ENCODE measurements around the gene AP4B1. TPM values are rescaled to one million over a fixed set of nuclear protein-coding genes. Genes with fewer than 3 reads are reported as not detected.
A peak's percentile ranks its signal among the peaks of the same experiment; 100 is the strongest.

The AP4B1 gene
- total RNA-seq, 1 donor from 2014 or later, result 31.1 TPM

DNA sequence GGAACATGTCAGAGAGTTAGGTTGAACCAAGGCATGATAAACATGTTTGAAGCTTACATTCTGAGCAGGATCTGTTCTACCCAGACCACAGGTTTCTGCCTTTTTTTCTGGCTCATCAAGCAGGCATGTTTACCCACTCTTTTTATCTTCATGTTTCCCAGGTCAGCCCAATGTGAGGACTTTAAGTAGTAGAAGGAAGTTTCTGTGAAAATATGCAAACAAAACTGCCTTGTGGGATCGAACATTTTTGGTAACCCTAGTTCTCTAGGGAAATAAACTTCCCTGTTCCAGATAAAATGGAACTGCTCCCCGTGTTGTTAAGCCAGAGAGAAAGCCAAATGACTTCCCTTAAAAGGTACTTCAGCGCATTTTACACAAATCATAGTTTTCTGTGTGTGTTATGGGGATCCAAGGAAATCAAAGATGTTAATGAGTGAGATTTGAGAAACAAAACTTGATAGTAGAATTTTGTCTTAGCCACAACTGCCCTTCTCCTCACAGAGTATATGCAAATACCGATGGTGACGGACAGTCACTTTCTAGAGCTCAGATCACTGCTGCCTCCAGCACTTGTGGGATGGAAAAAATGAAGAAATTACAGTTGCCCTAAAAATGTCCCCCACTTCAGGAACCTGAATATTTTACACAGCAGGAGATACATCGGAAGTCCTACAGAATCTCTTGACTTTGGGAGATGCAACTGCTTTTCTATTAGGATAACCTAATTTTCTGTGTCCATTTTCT is 23.8 kb upstream of the AP4B1 start:
- H3K4me3 Mint-ChIP-seq (ENCODE audit: unreplicated experiment), result peak overlapping the region; percentile 92
- TF ChIP-seq, protein P1, sequence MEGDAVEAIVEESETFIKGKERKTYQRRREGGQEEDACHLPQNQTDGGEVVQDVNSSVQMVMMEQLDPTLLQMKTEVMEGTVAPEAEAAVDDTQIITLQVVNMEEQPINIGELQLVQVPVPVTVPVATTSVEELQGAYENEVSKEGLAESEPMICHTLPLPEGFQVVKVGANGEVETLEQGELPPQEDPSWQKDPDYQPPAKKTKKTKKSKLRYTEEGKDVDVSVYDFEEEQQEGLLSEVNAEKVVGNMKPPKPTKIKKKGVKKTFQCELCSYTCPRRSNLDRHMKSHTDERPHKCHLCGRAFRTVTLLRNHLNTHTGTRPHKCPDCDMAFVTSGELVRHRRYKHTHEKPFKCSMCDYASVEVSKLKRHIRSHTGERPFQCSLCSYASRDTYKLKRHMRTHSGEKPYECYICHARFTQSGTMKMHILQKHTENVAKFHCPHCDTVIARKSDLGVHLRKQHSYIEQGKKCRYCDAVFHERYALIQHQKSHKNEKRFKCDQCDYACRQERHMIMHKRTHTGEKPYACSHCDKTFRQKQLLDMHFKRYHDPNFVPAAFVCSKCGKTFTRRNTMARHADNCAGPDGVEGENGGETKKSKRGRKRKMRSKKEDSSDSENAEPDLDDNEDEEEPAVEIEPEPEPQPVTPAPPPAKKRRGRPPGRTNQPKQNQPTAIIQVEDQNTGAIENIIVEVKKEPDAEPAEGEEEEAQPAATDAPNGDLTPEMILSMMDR (IDR thresholded peaks at IDR 0.05; ENCODE audit: partially characterized antibody, unreplicated experiment), result no peak
- peak overlapping the region; percentile 94 for H3K27ac Mint-ChIP-seq (ENCODE audit: unreplicated experiment)
- no peak for DNase-seq
- peaks cover 14% of the 10 kb centered on the region for H3K27me3 Mint-ChIP-seq (ENCODE audit: unreplicated experiment)
- H3K4me1 Mint-ChIP-seq (ENCODE audit: low read depth, unreplicated experiment), result peaks cover 16% of the 10 kb centered on the region
- peaks cover 6% of the 10 kb centered on the region for H3K9me3 Mint-ChIP-seq (ENCODE audit: unreplicated experiment)
- H3K36me3 Mint-ChIP-seq (ENCODE audit: unreplicated experiment), result no peaks in the 10 kb centered on the region

DNA sequence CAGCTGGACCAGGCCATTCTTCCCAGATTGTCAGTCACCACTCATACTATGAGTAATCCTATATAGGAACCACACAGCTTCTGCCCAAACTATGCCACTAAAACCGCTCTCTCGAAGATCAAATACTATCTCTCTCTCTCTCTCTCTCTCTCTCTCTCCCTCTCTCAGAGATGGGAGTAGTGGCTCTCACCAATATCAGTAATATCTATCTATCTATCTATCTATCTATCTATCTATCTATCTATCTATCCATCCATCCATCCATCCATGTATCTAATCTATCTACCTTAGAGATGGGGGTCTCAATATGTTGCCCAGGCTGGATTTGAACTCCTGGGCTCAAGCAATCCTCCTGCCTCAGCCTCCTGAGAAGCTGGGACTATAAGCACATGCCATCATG is 19.9 kb upstream of the AP4B1 start:
- no peak overlapping the region for H3K27ac Mint-ChIP-seq (ENCODE audit: unreplicated experiment)
- no peak for DNase-seq
- peaks cover 12% of the 10 kb centered on the region for H3K27me3 Mint-ChIP-seq (ENCODE audit: unreplicated experiment)
- H3K36me3 Mint-ChIP-seq (ENCODE audit: unreplicated experiment), result no peaks in the 10 kb centered on the region
- H3K9me3 Mint-ChIP-seq (ENCODE audit: unreplicated experiment), result no peaks in the 10 kb centered on the region
- TF ChIP-seq, protein P1 (IDR thresholded peaks at IDR 0.05; ENCODE audit: partially characterized antibody, unreplicated experiment), result no peak
- H3K4me3 Mint-ChIP-seq (ENCODE audit: unreplicated experiment), result no peak overlapping the region
- peaks cover 2% of the 10 kb centered on the region for H3K4me1 Mint-ChIP-seq (ENCODE audit: low read depth, unreplicated experiment)

DNA sequence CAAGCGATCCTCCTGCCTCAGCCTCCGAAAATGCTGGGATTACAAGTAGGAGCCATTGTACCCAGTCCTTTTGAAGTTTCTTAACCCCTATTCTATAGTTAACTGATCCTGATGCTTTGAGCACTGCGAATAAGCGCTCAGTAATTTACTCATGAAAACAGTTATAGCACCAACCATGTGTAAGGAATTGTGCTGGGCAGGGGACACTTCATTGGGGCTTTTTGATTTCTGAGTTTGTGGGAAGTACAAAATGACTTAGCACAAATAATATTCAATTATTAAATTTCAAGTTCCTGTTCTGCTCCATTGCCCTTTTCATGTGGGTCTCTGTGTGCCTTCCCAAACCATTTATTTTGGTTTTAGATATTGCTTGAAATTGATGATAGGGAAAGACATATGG is 18.4 kb upstream of the AP4B1 start:
- Mint-ChIP-seq H3K36me3 (ENCODE audit: unreplicated experiment) (no peaks in the 10 kb centered on the region), H3K9me3 (ENCODE audit: unreplicated experiment) (no peaks in the 10 kb centered on the region), H3K27me3 (ENCODE audit: unreplicated experiment) (peaks cover 13% of the 10 kb centered on the region), H3K27ac (ENCODE audit: unreplicated experiment) (no peak overlapping the region), H3K4me1 (ENCODE audit: low read depth, unreplicated experiment) (no peaks in the 10 kb centered on the region), H3K4me3 (ENCODE audit: unreplicated experiment) (no peak overlapping the region)
- TF ChIP-seq, protein P1 (IDR thresholded peaks at IDR 0.05; ENCODE audit: partially characterized antibody, unreplicated experiment), result no peak
- no peak for DNase-seq

DNA sequence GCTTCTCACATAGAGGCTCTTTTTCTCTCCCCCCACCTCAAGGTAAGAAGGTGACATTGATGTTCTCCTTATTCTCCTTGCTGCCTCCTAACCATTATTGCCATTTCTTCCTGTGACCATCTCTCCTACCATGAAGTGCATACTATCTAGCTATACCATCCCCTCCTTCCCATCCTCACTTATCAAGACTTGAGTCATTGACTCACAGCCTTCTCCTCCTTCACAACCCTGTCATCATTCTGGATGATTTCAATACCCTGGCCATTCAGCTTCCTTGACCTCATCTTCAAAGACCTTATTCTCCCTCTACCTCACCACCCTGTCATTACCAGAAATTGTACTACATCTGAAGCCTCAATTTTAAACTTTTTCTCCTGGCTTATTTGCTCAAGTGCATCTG is 13.6 kb upstream of the AP4B1 start:
- peaks cover under 1% of the 10 kb centered on the region for H3K4me1 Mint-ChIP-seq (ENCODE audit: low read depth, unreplicated experiment)
- no peak overlapping the region for H3K4me3 Mint-ChIP-seq (ENCODE audit: unreplicated experiment)
- no peaks in the 10 kb centered on the region for H3K9me3 Mint-ChIP-seq (ENCODE audit: unreplicated experiment)
- no peak overlapping the region for H3K27ac Mint-ChIP-seq (ENCODE audit: unreplicated experiment)
- TF ChIP-seq, protein P1 (IDR thresholded peaks at IDR 0.05; ENCODE audit: partially characterized antibody, unreplicated experiment), result no peak
- H3K36me3 Mint-ChIP-seq (ENCODE audit: unreplicated experiment), result no peaks in the 10 kb centered on the region
- DNase-seq, result no peak
- peaks cover 4% of the 10 kb centered on the region for H3K27me3 Mint-ChIP-seq (ENCODE audit: unreplicated experiment)

DNA sequence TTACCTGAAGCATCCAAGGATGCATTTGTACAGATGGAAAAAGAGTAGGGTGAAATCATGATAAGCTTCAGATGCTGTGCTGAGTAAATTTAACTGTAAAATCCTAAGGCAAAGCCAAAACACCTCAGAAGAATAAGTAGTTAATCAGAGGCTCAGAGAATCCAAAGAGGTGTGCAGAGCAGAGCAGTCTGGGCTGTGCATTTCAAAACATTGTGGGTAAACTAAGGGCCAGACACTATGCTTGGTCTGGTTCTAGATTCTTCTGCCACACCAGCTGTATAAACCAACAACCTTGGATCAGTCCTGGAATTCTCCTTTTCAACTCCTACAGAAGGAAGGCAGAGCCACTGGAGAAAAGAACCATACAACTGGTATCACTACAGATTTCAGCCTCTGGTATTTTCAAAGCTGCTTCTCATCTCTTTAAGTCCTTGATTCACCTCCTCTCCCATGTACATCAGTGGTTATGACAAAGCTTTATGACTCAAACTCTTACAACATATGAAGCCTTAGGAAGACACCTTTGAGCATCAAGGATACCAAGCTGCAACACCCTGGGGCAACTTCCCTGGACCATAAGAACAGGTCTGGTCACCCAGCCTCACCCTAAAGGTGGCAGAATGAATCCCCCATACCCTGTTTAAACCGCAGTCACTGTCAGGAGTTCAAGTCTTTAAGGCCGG is 12.9 kb upstream of the AP4B1 start:
- Mint-ChIP-seq H3K4me1 (ENCODE audit: low read depth, unreplicated experiment) (peaks cover 8% of the 10 kb centered on the region), H3K4me3 (ENCODE audit: unreplicated experiment) (no peak overlapping the region), H3K9me3 (ENCODE audit: unreplicated experiment) (no peaks in the 10 kb centered on the region), H3K36me3 (ENCODE audit: unreplicated experiment) (no peaks in the 10 kb centered on the region), H3K27me3 (ENCODE audit: unreplicated experiment) (peaks cover 3% of the 10 kb centered on the region), H3K27ac (ENCODE audit: unreplicated experiment) (no peak overlapping the region)
- TF ChIP-seq, protein P1 (IDR thresholded peaks at IDR 0.05; ENCODE audit: partially characterized antibody, unreplicated experiment), result no peak
- DNase-seq, result no peak
